HEK293T (cell line): ENCODE data around the gene MTERF2.

Source experiments
- CTCF ChIA-PET: fragments of 350-600 bp; formaldehyde crosslinking; extraction: SDS; loops from one replicate; lab custom pipeline; 2021; ENCODE audit warnings: antibody characterized with exemption, inconsistent platforms; lab: Yijun Ruan, JAX
- POLR2A ChIA-PET: fragments of 350-600 bp; formaldehyde crosslinking; extraction: SDS; loops from one replicate; lab custom pipeline; 2020; ENCODE audit warnings: antibody characterized with exemption, inconsistent platforms; lab: Yijun Ruan, JAX
- DNase-seq: peaks from one replicate; pipeline ENCODE4 v3.0.0; 2012; ENCODE audit warnings: mixed read lengths; ENCODE audit errors: extremely low spot score
- ARNT ChIP-seq: fragments of 450-650 bp; IDR thresholded peaks from 2 replicates; pipeline ENCODE4 v1.6.1; 2017; ENCODE audit warnings: mild to moderate bottlenecking
- BHLHE40 ChIP-seq: fragments of 450-650 bp; IDR thresholded peaks from 2 replicates; pipeline ENCODE4 v1.6.1; 2016; ENCODE audit warnings: mild to moderate bottlenecking, moderate library complexity, borderline replicate concordance
- CTBP1 ChIP-seq: fragments of 450-650 bp; IDR thresholded peaks from 2 replicates; pipeline ENCODE4 v1.6.1; 2016; ENCODE audit warnings: borderline replicate concordance
- ELF4 ChIP-seq: fragments of 450-650 bp; IDR thresholded peaks from 2 replicates; pipeline ENCODE4 v1.6.1; 2017; ENCODE audit warnings: antibody characterized with exemption
- FOXA1 ChIP-seq: fragments of 450-650 bp; IDR thresholded peaks from 2 replicates; pipeline ENCODE4 v1.6.1; 2016; ENCODE audit warnings: mild to moderate bottlenecking
- FOXK2 ChIP-seq: fragments of 450-650 bp; IDR thresholded peaks from 2 replicates; pipeline ENCODE4 v1.6.1; 2016; ENCODE audit warnings: mild to moderate bottlenecking
- FOXM1 ChIP-seq: fragments of 450-650 bp; IDR thresholded peaks from 2 replicates; pipeline ENCODE4 v1.6.1; 2017; ENCODE audit warnings: mild to moderate bottlenecking, borderline replicate concordance
- HDGF ChIP-seq: fragments of 450-650 bp; IDR thresholded peaks from 2 replicates; pipeline ENCODE4 v1.6.1; 2017; ENCODE audit warnings: antibody characterized with exemption, borderline replicate concordance
- L3MBTL2 ChIP-seq: fragments of 450-650 bp; conservative IDR thresholded peaks from 2 replicates; pipeline ENCODE4 v1.6.1; 2016; ENCODE audit warnings: mild to moderate bottlenecking
- LEF1 ChIP-seq: fragments of 450-650 bp; IDR thresholded peaks from 2 replicates; pipeline ENCODE4 v1.6.1; 2017; ENCODE audit warnings: mild to moderate bottlenecking, borderline replicate concordance
- NFRKB ChIP-seq: fragments of 450-650 bp; IDR thresholded peaks from 2 replicates; pipeline ENCODE4 v1.6.1; 2016; ENCODE audit warnings: mild to moderate bottlenecking, moderate library complexity
- SP1 ChIP-seq: fragments of 450-650 bp; IDR thresholded peaks from 2 replicates; pipeline ENCODE4 v1.6.1; 2017
- SUZ12 ChIP-seq: fragments of 450-650 bp; IDR thresholded peaks from 2 replicates; pipeline ENCODE4 v1.6.1; 2016; ENCODE audit warnings: mild to moderate bottlenecking
- TARDBP ChIP-seq: fragments of 450-650 bp; IDR thresholded peaks from 2 replicates; pipeline ENCODE4 v1.6.1; 2016
- ZNF384 ChIP-seq: fragments of 450-650 bp; IDR thresholded peaks from 2 replicates; pipeline ENCODE4 v1.6.1; 2016
- TF ChIP-seq, protein P1 (sequence below): fragments of 450-650 bp; IDR thresholded peaks from 2 replicates; pipeline ENCODE4 v1.6.1; 2016

MTERF2 gene

DNA sequence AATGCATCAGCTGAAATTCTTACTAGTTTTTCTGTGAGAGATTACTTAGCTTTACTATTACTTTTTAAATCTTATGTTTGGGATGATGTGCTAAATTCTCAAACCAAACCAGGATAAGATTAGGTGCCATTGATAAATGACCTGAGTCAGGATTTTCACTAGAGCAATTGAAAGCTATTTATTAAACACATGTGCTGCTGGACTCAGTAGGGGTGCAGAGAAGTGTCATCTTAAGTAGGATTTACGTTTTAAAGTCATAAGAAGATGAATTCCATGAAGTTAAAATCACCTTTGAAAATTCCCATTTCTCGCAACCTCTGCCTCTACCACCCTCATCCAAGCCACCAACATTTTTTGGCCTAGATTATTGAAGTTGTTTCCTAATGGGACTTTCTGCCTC lies 22.4 kb downstream of the MTERF2 start:
- ChIA-PET POLR2A (interaction anchor here (1.0 kb wide), 1 partner anchor 22 kb away, joined by 4 read pairs; the partner anchor contains the start of gene MTERF2), CTCF (no interaction called here)
- no peak for TF ChIP-seq FOXM1
- TF ChIP-seq NFRKB, result no peak
- TF ChIP-seq FOXK2, result no peak
- no peak for TF ChIP-seq HDGF
- no peak for TF ChIP-seq ELF4
- TF ChIP-seq LEF1, result no peak
- no peak for DNase-seq

DNA sequence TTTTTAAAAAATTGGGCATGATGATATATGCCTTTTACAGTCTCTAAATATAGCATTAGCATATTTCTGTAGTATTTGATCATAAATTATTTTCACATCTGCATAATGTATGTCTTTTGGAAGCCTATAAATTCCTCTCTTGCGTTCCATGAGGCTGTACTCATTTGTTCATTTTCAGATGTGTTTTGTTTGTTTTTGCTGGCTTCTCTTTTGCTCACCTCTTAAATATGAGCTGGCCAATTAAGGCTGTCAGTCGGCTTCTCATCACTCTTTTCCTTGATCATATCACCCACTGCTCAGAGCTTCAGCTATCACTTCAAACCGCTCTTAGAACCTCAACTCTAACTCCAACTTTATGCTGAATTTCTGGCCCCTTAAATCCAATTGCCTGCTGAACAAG lies 24.7 kb downstream of the MTERF2 start:
- ChIA-PET POLR2A (no interaction called here), CTCF (no interaction called here)
- no peak for DNase-seq
- no peak for TF ChIP-seq L3MBTL2
- TF ChIP-seq SUZ12, result no peak
- TF ChIP-seq SP1, result no peak
- TF ChIP-seq, protein P1, sequence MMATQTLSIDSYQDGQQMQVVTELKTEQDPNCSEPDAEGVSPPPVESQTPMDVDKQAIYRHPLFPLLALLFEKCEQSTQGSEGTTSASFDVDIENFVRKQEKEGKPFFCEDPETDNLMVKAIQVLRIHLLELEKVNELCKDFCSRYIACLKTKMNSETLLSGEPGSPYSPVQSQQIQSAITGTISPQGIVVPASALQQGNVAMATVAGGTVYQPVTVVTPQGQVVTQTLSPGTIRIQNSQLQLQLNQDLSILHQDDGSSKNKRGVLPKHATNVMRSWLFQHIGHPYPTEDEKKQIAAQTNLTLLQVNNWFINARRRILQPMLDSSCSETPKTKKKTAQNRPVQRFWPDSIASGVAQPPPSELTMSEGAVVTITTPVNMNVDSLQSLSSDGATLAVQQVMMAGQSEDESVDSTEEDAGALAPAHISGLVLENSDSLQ, result no peak
- no peak for TF ChIP-seq FOXM1
- no peak for TF ChIP-seq ARNT
- no peak for TF ChIP-seq BHLHE40
- TF ChIP-seq FOXA1, result no peak
- TF ChIP-seq NFRKB, result no peak
- TF ChIP-seq LEF1, result no peak
- TF ChIP-seq CTBP1, result no peak
- no peak for TF ChIP-seq ELF4
- no peak for TF ChIP-seq TARDBP
- TF ChIP-seq FOXK2, result no peak
- TF ChIP-seq ZNF384, result no peak
- TF ChIP-seq HDGF, result no peak

DNA sequence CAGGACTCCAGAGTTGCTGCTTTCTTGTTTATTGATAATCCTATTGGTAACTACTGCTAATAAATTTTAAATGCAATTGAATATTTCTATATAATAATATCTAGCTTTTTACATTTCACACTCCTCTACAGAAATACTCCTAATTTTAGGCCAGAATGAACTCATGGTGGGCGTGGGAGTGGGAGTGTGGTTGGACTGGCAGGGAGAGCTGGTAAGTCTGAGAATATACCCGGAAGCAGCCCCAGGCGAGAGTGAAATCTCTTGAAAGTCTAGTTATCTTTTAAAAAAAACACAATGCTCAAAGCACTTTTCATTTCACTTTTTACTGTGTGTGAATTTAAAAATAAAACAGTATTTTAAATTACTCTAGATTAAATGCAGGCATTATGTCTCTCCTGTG lies 26.5 kb downstream of the MTERF2 start:
- ChIA-PET POLR2A (interaction anchor here (0.8 kb wide), 1 partner anchor 26 kb away, joined by 3 read pairs; the partner anchor contains the start of gene MTERF2), CTCF (no interaction called here)
- TF ChIP-seq FOXK2 (no peak), L3MBTL2 (no peak), SP1 (no peak), FOXM1 (no peak), LEF1 (no peak), ELF4 (no peak), HDGF (no peak), ARNT (no peak)
- TF ChIP-seq, protein P1, result no peak
- no peak for DNase-seq

DNA sequence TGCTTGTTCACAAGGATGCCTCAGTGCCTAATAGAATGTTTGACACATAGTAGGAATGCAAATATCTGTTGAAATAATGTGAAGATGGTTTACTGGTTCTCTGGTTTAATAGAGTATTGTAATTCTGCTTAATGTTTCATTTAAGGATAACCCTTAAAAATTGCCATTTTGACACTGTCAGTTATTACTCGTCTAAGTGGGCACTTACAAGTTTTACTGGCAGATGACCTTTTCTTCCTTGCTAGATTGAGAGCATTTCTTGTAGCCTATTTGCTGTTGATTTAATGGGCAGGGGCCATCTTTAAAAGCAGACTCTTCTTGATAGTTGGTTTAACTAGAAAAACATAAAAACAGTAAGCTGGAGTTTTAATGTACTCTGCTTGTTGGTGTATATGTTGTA lies 29.4 kb downstream of the MTERF2 start:
- no peak for DNase-seq
- TF ChIP-seq FOXM1 (no peak), TARDBP (no peak), ZNF384 (no peak), SP1 (no peak), L3MBTL2 (no peak), FOXA1 (no peak), BHLHE40 (no peak), LEF1 (no peak), FOXK2 (no peak), SUZ12 (no peak), CTBP1 (no peak), NFRKB (no peak), HDGF (no peak)
- TF ChIP-seq, protein P1, result no peak
- ChIA-PET CTCF (no interaction called here), POLR2A (interaction anchor here (0.6 kb wide), 1 partner anchor 322 kb away, joined by 4 read pairs; no protein-coding TSS in a partner anchor)

DNA sequence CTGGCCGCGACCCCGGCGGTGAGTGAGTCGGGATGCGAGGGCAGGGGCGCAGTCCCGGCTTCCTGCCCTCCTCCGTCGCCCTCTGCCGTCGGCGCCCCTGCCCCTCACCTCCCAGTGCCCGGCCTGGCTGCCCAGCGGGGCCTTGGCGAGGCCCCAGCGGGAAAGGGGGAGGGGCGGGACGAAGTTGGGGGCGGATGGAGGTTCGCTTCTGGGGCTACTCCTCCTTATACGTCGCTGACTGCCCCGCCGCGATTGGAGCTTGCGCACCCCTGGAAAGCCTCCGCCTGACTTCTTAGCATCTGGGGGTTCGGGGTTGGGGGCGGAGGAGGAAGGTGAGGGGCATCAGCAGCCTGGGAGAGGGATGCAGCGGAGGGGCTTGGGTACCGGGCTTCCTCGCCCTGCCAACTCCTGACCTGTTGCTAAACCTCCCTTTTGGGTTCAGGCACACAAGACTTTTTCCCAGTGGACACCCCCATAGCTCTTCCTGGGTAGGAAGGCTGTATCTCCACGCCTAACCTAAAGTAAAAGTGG lies 30.8 kb downstream of the MTERF2 start:
- CTCF ChIA-PET, result interaction anchor here (0.6 kb wide), 1 partner anchor 115 kb away, joined by 5 read pairs; no protein-coding TSS in a partner anchor

More for the DNA sequence above, 30.8 kb downstream of the MTERF2 start:
- POLR2A ChIA-PET, result interaction anchor here (0.6 to 2.1 kb wide), 12 partner anchors 9 to 599 kb away, joined by 3 to 16 read pairs (median 4); partner anchors contain the start of genes CRY1, MTERF2 and POLR3B
- TF ChIP-seq TARDBP (no peak), CTBP1 (no peak), FOXM1 (no peak), ELF4 (no peak), BHLHE40 (no peak), ZNF384 (no peak), SUZ12 (no peak), FOXK2 (no peak), LEF1 (no peak), HDGF (no peak), FOXA1 (no peak), ARNT (no peak), SP1 (no peak), L3MBTL2 (no peak), NFRKB (no peak)
- TF ChIP-seq, protein P1, result no peak
- no peak for DNase-seq
